HG03135 (cell line): ENCODE results near the gene RPUSD3.
"Not testable (repeated sequence)": the region's sequence is repeated elsewhere in the genome, so short reads cannot be mapped to it uniquely, and the experiment has no call there.

Experiments
- ATAC-seq: cut with Tn5 transposase; IDR thresholded peaks from one replicate; pipeline ENCODE4 v1.9.1; 2021; ENCODE audit warnings: mild to moderate bottlenecking, moderate library complexity; ENCODE audit not compliant: unreplicated experiment

The RPUSD3 gene, protein sequence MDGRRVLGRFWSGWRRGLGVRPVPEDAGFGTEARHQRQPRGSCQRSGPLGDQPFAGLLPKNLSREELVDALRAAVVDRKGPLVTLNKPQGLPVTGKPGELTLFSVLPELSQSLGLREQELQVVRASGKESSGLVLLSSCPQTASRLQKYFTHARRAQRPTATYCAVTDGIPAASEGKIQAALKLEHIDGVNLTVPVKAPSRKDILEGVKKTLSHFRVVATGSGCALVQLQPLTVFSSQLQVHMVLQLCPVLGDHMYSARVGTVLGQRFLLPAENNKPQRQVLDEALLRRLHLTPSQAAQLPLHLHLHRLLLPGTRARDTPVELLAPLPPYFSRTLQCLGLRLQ

DNA sequence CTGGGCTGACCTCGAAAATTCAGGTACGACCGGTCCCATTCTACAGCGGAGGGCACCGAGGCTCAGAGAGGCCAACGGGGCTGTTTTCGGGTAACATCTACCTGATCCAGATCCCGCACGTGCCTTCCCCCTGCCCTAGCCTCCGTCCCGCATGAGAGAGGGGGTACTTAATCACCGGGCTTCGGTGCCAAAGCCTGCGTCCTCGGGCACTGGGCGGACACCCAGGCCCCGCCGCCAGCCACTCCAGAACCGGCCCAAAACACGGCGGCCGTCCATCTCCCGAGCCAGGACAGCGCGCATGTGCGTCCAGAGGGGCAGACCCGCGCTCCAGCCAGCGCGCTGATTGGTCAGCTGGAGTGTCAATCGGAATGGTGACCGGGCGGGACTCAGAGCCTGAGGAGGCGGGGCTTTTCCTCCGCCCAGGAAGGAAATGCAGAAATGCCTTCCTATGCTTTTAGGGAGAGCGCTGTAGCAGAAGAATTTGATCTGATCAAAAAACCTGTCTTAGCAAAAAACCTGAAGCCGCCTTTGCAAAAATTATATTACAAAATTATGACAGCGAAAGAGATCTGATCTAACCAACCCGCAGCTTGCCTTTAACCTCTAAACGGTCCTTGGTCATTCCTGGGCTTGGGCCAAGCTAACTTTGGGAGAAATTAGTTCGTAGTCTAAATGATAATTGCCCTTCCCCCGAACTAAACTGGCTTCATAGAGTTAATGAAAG lies at the start of gene RPUSD3:
Gene RPUSD3 (minus strand): TSS at position 294 of the 724 bp plus-strand sequence. CDS start 18 bp downstream, at position 276.
- peak; percentile 98 for ATAC-seq

DNA sequence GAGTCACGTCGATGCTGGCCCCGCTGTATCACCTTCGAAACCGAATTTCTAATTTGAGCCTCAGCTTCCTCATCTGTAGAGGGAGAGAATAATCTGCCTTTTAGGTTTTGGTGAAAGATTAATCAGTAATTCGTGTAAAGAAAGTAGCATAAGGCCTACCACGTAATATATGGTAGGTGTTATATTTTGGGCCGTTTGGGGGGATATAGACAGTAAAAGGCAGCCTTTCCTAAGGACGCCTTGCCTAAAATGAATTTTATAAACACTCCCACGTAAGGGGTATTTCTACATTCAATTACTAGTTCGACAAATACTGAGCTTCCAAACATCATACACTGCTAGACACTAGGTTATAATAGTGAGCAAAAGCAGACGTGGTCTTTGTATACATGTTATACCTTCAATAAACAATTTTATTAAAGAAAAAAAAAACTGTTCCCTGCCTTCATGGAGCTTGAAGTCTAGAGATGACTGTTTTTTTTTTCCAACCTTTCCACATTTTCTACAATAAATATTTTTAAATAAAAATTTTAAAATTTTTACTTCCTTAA lies 47.3 kb upstream of the RPUSD3 start:
- no peak for ATAC-seq

DNA sequence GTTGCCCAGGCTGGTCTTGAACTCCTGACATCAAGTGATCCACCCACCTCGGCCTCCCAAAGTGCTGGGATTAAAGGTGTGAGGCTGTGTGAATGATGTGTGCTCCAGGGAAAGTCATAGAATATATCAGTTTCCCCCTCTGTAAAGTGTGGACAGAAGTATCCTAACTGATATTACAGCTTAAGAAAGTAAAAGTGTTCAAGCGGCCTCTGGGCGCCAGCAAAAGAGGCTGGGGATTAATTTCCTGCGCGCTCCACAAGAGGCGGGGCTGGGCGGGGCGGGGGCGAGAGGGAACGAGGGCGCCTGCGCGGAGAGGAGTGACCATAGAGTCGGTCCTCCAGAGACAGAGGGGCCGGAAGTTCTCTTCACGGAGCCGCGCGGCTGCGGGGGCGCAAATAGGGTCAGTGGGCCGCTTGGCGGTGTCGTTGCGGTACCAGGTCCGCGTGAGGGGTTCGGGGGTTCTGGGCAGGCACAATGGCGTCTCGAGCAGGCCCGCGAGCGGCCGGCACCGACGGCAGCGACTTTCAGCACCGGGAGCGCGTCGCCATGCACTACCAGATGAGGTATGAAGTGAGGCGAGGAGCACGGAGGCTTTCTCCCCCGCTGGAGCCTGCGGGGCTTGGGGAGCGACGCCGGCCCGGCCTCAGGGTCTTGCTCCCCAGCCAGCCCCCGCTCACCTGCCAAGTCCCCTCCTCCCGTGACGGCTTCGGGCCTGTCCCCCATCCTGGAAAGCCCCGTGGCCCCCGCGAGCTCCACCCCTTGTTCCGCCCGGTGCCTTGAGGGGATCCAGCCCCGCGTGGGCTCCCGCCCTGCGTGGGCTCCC lies 46.7 kb upstream of the RPUSD3 start, which contains the start of gene JAGN1:
Gene JAGN1 (plus strand): TSS at position 362 of the 823 bp plus-strand sequence. CDS start 113 bp downstream, at position 475.
- ATAC-seq = peak; percentile 77

DNA sequence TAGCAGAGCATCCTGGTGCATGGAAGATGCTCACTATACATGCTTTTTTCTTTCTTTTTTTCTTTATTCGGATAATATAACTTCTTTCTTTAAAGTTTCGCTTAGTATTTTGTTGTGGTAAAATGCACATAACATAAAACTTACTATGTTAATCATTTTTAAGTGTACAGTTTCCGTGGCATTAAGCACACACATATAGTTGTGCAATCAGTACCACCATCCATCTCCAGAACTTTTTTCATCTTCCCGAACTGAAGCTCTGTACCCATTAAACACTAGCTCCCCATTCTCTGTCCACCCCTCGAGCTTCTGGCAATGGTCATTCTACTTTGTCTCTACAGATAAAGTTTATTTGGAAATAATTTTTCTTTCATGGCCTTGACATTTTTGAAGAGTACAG lies 45.6 kb upstream of the RPUSD3 start:
- ATAC-seq = no peak

DNA sequence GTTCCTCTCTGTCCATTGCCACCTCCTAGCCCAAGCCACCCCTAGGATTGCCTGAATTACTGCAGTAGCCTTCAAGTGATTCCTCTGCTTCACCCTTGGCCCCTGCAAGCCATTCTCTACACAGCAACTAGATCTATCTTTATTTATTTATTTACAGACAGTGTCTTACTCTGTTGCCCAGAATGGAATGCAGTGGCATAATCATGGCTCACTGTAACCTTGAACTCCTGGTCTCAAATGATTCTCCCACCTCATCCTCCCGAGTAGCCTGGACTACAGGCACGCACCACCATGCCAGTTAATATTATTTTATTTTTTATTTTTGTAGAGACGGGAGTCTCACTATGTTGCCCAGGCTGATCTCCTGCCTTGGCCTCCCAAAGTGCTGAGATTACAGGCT lies 44.7 kb upstream of the RPUSD3 start:
- ATAC-seq = no peak

DNA sequence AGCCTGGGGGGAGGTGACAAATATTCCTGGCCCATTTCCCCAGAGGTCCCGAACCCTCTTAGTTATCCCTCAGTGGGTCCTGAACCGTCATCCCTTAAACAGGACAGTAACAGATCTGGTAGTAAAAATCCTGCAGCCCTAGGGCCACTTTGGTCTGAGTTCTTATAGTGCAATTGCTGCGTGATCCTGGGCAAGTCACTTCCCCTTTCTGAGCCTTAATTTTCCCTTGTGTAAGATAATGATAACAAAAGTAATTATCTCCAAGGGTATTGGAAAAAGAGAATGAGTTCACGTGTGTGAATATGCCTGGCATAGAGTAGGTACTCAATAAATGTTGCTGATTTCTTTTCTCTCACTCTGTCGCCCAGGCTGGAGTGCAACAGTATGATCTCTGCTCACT lies 43.7 kb upstream of the RPUSD3 start:
- no peak for ATAC-seq

DNA sequence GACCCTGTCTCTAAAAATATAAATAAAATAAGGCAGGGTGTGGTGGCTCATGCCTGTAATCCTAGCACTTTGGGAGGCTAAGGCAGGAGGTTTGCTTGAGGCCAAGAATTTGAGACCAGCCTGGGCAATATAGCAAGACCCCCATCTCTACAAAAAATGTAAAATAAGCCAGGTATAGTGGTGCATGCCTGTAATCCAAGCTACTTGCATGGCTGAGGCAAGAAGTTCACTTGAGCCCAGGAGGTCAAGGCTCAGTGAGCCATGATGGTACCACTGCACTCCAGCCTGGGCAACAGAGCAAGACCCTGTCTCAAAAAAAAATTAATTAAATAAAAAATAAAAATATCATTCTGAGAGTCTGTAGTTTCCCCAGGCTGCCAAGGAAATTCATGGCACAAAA lies 42.5 kb upstream of the RPUSD3 start:
- ATAC-seq = no peak

DNA sequence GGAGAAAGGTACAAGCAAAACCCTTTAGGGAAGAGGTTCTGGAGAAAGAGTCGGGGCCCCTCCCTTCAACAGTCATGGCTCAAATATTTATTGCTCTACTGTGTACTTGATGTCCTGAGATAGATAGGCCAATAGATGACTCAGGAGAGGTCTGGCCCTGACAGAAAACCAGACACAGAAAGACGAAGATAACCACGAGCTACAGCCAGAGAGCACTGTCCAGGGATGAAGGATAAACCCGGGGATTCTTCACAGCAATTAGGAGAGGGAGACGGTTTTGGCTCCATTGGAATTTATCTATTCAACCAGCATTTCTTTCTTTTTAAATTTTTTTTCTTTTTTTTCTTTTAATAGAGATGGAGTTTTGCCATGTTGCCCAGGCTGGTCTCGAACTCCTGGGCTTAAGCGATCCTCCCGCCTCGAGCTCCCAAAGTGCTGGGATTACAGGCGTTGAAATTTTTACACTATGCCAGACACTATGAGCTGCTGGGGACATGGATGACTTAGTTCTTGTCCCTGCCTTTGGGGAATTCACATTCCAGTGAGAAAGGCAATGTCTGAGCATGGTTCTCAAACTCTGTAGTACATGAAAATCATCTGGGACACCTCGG lies 40.9 kb upstream of the RPUSD3 start:
- no peak for ATAC-seq

DNA sequence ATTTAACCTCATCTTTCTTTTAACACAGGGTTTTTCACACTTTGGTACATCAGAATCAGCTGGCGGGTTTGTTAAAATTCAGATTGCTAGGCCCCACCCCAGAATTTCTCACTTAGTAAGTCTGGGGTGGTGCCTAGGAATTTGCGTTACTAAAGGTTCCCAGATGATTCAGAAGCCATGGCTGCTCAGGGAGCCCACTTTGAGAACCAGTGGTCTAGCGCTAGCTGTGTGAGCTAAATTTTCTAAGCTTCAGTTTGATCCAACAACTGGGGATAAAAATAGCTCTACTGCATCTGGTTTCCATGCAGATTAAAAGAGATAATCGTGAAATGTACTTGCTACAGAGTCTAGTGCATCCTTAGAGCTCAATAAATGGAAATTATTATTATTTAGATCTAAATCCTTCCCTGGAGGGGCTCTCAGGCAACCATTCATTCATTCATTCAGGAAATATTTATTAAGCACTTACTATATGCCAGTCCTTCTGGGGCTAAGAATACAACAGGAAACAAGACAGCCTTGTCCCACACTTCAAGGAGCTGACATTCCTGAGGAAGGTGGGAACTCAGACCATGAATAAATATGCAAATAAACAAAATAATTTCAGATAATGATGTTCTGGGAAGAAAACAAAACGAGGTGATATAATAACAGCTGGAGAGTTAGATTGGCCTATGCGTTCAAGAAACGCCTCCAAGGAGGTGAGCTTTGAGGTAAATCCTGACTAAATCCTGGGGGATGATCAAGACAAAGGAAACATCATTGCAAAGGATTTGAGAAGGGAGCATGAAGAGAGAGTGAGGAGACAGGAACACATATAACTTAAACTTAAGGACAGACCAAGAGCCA lies 40.1 kb upstream of the RPUSD3 start:
- ATAC-seq = no peak

DNA sequence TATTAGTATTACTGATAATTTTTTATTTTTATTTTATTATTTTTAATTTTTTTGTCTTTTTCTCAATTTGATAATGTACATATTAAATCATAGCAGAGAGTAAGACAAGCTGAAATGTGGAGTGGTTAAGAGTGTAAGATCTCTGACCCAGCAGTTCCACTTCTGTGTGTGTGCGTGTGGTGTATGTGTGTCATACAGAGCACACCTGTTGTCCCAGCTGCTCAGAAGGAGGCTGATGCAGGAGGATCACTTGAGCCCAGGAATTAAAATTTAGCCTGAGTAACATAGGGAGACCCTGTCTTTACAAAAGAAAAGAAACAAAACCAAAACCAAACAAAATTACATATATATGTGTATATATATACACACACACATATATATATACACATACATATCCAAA lies 37.6 kb upstream of the RPUSD3 start:
- ATAC-seq = no peak

DNA sequence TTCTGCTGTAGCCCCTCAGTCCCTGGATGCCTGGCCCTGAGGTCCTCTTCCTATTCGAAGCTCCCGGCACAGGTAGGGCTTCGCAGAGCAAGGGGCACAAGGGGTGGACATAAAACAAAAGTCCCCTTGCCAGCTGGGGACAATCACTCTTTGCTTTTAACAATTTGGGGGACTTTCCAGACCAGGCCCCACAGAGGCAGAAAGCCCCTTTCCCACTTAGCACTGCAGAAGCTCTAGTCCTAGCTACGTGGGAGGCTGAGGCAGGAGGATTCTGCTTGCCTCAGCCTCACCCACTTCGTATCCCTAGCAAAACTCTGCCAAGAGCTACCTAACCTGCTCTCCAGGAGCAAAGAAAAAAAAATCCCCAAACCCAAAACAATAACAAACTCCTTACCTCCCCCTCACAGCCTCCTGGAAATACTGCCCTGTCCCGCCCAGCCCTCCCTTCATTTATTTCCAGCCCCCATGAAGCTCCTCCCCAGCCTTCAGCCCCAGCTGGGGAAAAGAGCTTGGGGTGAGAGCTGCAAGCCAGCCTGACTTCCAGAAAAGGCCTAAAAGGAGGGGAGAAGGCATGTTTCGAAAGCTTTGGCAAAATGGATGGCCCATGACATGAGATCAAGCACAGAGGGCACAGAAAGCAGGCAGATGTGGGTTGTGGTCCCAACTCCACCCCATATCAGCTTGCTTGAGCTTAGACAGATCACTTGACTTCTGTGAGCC lies 36.2 kb upstream of the RPUSD3 start, which contains the start of gene CIDEC:
Gene CIDEC (minus strand): TSS at position 424 of the 720 bp plus-strand sequence. CDS start 1,767 bp downstream, outside the sequence.
- ATAC-seq = no peak

DNA sequence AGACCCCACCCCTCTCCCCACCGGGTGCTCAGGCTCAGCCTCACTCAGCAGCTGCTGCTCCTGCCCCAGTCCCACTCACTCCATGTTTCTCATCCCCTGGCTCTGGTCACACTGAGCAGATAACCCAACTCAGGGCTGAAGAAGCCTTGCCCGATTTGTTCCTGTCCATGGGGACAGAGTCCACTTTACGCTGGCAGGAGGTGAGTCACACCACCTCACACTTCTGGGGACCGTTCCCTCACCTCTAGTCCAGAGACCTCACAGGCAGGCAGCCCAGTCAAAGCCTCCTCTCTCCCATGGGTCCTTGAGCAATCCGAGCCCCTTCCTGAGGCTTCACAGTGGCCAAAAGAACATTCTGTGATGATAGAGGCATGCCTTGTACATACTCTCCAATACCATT lies 34.9 kb upstream of the RPUSD3 start:
- no peak for ATAC-seq

DNA sequence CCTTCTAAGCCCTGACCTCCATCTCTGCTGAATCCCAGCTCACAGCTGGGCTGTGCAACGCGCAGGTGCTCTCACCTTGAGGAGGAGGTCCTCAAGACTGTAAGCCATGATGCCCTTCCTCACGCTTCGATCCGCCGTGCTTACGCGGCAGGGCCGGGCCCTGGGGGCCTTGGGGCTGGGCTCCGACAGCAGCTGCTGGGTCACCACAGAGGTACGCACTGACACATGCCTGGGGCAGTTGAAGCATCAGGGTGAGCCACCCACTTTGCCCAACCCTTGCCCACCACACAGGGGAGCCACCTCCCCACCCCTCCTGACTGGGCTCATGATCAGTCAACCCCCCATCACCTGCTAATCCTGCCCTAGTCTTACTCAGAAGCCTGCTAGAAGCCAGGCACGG lies 33.2 kb upstream of the RPUSD3 start:
- no peak for ATAC-seq

DNA sequence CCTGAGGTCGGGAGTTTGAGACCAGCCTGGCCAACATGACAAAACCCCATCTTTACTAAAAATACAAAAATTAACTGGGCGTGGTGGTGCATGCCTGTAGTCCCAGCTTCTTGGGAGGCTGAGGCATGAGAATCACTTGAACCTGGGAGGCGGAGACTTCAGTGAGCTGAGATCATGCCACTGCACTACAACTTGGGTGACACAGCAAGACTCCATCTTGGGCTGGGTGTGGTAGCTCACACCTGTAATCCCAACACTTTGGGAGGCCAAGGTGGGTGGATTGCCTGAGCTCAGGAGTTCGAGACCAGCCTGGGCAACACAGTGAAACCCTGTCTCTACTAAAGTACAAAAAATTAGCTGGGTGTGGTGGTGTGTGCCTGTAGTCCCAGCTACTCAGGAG lies 32.4 kb upstream of the RPUSD3 start:
- not testable (repeated sequence) for ATAC-seq

DNA sequence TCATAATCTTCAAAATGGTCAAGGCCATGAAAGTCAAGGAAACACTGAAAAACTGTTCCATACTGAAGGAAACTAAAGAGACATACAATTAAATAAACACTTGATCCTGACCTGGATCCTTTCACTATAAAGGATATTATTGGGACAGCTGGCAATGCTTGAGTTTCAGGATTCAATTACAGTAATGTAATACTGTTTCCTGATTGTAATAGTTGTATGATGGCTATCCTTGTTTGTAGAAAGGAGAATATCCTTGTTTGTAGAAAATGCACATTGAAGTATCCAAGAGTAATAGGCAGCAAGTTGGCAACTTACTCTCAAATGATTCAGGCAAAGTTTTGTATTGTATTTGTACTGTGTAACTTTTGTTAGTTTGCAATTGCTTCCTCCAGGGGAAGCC lies 31.6 kb upstream of the RPUSD3 start:
- no peak for ATAC-seq

DNA sequence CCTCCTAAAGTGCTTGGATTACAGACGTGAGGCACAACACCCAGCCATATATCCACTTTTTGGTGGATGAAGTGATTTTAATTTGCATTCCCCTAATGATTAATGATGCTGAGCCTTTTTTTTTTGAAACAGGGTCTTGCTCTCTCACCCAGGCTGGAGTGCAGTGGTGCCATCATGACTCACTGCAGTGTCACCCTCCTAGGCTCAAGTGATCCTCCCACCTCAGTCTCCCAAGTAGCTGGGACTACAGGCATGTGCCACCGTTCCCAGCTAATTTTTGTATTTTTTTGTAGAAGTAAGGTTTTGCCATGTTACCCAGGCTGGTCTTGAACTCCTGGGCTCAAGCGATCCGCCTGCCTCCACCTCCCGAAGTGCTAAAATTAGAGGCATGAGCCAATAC lies 28.3 kb upstream of the RPUSD3 start:
- ATAC-seq = not testable (repeated sequence)

DNA sequence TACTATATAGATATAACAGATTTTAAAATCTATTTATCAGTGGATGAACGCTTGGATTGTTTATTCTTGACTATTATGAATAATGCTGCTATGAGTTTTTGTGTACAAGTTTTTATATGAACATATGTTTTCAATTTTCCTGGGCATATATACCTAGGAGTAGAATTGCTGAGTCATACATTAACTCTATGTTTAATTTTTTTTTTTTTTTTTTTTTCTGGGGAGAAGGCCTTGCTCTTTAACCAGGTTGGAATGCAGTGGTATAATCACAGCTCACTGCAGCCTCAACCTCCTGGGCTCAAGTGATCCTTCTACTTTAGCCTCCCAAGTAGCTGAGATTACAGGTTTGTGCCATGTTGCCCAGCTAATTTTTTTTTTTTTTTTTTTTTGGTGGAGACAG lies 27.2 kb upstream of the RPUSD3 start:
- no peak for ATAC-seq

DNA sequence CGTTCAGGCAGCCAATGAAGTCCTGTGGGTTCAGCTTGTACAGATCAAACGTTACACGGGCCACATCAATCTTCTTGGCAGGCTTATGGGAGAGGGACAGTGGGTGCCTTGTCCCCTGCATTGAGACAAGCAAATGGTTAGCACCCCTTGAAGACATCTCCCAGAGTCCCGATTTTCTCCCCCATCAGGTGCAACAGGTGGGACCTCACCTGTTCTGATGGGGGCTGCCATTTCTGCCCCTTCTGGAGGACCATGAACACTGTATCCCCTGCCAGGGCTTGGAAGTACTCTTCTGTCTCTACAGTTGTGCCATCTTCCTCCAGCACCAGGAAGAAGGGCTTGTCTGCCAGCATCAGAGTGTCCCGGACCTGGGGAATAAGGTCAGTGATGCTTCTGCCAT lies 26.1 kb upstream of the RPUSD3 start:
- ATAC-seq = no peak

DNA sequence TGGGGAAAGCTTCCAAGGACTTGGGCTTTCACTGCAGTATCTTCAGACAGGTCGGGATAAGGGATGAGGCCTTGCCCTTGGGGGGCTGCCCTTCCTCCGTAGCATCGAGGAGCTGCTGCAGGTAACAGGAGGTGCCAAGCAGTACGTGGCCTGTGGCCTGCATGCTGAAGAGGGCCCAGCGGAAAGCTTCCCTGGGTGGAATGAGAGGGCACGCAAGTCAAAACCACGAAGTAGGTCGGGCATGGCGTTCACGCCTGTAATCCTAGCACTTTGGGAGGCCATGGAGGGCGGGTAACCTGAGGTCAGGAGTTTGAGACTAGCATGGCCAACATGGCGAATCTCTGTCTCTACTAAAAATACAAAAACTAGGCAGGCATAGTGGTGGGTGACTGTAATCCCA lies 23.3 kb upstream of the RPUSD3 start:
- no peak for ATAC-seq
